GM18517 (cell line): ENCODE measurements around the gene EFEMP2.
"Not testable (repeated sequence)": the region's sequence is repeated elsewhere in the genome, so short reads cannot be mapped to it uniquely, and the experiment has no call there.

ENCODE experiments used
- ATAC-seq: cut with Tn5 transposase; IDR thresholded peaks from one replicate; pipeline ENCODE4 v1.9.1; 2021; ENCODE audit warnings: mild to moderate bottlenecking, moderate library complexity; ENCODE audit not compliant: unreplicated experiment

EFEMP2 gene

GRCh38 chr11:65900899-65901180 lies 28.2 kb upstream of the EFEMP2 start:
- no peak for ATAC-seq

DNA sequence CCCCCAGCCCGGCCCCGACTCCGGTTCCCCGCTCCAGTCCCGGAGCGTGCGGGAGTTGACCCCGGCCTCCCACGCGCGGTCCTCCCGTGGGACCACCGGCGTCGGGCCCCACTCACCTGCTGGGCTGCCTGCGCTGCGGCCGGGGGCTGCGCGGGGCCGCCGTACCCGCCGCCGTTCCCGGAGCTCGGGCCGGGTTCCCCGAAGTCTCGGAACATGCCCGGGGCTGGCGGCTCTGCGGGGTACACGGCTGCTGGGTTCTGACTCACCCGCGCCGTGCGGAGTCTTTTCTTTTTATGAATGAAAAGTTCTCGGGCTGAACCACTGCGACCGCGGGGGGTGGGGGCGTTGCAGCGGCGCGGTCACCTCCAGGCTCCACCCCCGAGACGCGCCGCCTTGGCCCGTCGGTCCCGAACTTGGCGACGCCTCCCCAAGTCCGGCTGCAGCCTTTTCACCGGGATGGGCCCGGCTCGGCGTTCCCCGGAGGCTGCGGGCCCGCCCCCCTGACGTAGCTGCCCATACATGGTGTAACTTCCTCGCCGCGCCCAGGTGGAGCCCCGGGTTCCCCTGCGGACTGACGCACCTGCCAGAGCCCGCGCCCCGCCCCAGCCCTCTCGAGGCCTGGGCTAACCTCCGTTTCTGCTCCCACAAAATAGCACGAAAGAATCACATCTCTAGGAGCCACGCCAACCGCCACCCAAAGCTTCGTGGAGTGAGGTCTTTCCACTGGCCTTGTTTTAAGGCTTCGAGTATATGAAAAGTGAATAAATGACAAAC lies 27.7 kb upstream of the EFEMP2 start, which contains the start of gene FOSL1:
Gene FOSL1 (minus strand): TSS at position 264 of the 774 bp plus-strand sequence. CDS start 49 bp downstream, at position 215.
- ATAC-seq: peak; percentile 70

- ATAC-seq: no peak
Measured at GRCh38 chr11:65899356-65900124, 26.9 kb upstream of the EFEMP2 start.

DNA sequence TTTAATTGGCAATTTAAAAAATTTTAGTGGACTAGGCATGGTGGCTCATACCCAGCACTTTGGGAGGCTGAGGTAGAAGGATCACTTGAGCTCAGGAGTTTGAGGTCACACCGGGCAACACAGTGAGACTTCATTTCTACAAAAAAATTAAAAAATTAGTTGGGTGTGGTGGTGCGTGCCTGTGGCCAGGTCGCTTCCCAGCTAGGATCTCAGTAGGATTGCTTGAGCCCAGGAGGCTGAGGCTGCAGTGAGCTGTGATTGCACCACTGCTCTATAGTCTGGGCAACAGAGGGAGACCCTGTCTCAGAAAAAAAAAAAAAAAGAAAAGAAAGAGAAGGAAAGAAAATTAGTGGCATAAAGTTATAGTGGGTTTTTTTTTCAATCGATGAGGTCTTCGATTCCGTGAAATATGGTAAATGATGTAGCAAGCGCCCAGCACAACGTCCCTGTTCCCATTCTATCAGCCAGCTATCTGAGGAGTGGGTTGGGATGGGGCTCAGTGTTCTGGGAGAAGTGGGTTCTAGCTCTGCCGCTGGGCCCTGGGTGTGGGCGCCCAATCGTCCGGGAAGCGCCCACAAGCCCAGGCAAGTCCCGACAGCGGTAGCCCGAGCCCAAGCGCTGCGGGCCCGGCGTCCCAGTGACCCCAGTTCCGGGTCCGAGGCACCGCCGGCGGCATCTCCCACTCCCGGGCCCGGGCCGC lies 26.2 kb upstream of the EFEMP2 start:
- ATAC-seq: no peak

- no peak for ATAC-seq
Measured at GRCh38 chr11:65897020-65897471, 24.4 kb upstream of the EFEMP2 start.

DNA sequence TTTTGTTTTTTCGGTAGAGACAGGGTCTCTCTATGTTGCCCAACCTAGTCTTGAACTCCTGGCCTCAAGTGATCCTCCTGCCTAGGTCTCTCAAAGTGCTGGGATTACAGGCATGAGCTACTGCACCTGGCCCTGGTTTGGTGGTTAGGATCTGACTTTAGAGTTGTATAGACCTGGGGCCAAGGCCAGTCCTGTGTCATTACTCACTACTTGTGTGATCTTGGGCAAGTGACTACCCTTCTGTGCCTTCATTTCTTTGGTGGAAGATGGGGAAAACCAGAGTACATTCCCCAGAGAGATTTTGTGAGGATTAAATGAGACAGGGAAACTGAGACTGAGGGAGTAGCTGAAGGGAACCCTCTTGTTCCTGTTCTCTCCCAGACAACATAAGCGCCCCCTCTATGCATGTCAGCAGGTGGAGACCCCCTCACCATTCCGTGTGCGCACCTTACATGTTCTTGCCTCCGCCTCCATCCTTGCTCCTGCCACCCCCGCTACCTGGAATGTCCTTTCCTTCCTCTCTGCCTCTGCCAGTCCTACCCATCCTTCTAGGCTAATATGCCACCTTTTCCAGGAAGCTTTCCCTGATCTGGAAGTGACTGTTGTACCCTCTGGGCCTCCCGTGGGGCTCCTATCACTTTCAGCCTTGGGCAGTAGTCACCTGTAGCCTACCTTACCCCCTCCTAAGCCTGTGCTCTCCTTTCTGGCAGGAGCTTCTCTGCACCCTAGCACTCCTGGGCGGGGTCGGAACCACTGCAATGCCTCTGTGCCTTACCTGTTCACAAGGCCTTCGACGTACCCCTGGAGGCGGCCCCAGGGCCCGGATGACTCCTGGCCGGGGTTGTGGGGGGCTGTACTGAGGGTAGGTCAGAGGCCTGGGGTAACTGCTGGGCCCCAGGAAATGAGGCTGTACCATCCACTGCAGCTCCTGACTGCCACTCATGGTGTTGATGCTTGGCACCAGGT lies 23.7 kb upstream of the EFEMP2 start:
- ATAC-seq: no peak

GRCh38 chr11:65895482-65895981 lies 22.9 kb upstream of the EFEMP2 start:
- ATAC-seq: no peak

DNA sequence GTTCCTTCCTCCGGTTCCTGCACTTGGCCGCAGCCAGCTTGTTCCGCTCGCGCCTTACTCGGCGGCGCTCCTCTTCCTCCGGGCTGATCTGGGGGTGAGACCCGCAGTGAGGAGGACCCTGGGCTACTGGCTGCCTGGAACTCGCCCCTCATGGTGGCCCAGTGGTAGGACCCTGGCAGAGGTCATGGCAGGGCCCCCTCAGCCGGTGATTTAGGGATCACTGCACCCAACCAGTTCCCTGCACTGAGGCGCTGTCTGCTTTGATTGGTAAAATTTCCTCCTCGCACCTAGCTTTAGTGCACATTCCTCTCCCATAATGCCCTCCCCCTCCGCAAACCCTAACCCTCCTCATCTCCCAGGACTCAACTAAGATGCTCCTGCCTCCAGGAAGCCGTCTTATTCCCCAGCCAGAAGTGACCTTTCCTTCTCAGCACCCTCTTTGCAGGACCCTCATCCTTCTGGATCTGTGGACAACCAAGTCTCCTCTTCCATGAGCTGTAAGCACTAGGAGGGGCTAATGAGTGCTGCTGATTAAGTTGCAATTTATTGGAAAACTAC lies 21.5 kb upstream of the EFEMP2 start:
- no peak for ATAC-seq

DNA sequence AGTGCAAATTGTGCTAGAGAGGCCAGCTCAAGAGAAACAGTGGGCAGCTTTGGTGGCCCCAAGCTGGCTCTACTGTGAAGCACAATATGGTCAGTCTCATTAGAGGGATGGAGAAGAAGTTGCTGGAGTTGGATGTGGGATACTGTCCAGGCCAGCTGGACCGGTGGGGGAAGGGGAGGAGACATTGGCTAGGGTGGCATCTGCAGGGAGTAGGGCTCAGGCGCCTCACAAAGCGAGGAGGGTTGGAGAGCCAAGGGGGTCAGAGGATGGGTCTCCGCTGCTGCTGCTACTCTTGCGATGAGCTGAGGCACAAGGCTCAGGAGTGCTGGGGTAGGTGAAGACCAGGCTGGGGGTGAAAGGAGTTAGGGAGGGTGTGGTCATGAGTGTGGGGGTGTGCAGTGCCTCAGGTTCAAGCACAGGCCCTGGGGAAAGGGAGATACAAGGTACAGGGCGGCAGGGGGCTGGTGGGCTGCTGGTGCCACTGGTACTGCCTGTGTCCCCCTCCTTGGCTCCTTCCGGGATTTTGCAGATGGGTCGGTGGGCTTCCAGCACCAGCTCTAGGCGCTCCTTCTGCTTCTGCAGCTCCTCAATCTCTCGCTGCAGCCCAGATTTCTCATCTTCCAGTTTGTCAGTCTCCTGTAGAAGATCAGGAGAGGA lies 20.2 kb upstream of the EFEMP2 start:
- ATAC-seq: no peak

- ATAC-seq: not testable (repeated sequence)
Measured at GRCh38 chr11:65892137-65892540, 19.5 kb upstream of the EFEMP2 start.

DNA sequence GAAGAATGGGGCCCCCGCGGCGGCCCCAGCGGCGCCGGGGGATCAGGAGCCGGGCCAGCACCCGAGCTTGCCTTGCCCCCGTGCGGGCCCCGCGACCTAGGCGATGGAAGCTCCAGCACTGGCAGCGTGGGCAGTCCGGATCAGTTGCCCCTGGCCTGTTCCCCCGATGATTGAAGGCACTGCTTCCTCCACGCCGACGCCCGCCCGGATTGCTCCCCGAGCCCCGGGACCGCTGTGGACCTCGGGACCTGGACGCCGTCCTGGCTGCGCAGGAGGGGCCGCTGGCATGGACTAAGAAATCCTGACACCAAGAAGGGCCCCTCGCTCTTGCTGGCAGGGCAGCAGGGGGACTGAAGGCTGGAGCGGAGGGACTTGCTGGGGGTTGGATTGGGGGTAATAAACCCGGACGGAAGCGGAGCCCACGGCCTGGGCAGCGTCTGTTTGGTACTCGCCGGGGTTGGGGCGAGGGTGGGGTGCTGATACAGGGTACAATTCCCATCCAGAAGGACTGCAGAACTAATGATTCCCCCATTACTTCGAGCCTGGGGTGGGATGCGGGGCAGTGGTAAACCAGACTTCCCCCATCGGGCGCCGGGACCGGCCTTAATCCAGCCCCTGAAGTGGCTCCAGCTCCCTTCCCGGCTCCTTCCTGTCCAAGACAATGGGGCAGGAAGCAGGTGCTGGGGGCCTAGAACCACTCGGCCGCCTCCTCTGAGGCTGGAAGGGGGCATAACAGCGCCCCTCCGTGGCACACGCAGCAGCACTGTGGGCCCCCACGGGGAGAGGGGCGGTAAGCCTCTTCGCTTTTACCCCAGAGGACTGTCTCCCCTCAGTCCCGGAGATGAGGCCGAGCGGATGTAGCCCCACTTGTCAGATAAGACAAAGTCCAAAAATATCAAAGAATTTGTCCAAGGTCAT lies 18.9 kb upstream of the EFEMP2 start:
- no peak for ATAC-seq

- peak; percentile 52 for ATAC-seq
Measured at GRCh38 chr11:65890324-65891218, 18.0 kb upstream of the EFEMP2 start, which contains the start of gene CCDC85B. Gene CCDC85B, plus strand, starts transcription at chr11:65890673. Its CDS starts 111 bp downstream, at chr11:65890784.

GRCh38 chr11:65888163-65888814 lies 15.7 kb upstream of the EFEMP2 start, which contains the start of gene FIBP:
Gene FIBP, minus strand, starts transcription at chr11:65888471. Its CDS starts 53 bp downstream, at chr11:65888418.
- ATAC-seq: peak; percentile 41

GRCh38 chr11:65887723-65888162 lies 15.1 kb upstream of the EFEMP2 start:
- no peak for ATAC-seq

DNA sequence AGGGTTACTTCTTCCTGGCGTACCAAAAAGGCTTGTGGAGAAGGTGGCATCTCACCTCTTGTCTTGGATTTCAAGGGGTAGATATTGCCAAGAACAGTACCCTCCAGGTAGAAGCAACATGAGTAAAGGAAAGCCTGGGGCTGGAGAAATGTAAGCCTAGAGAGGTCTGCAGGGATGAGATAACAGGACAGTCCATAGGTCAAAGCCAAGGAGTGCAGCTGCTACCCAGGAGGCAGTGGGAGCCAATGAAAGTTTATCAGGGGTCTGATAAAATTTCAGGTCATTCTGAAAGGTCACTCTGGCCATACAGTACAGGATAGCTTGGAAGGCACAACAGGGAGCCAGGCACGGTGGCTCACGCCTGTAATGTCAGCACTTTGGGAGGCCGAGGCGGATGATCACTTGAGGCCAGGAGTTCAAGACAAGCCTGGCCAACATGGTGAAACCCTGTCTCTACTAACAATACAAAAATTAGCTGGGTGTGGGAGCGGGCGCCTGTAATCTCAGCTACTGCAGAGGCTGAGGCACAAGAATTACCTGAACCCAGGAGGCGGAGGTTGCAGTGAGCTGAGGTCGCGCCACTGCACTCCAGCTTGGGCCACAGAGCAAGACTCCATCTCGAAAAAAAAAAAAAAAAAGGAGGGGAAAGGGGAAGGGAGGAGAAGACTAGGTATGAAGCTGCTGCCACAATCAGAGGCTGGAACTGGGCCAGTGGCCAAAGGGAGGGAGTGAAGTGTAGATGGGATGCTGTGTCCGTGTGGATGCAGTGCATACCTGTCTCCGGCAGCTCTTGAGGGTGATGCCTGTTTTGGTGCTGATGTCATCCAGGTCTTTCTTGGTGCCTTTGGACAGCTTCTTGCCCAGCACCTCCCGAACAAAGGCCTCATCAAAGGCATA lies 14.5 kb upstream of the EFEMP2 start:
- no peak for ATAC-seq
